Measurements from ENCODE around the gene CACNG4.

CACNG4 gene

GRCh38 chr17:67067571-67068482 lies 103.3 kb downstream of the CACNG4 start:
- no peak for DNase-seq

DNA sequence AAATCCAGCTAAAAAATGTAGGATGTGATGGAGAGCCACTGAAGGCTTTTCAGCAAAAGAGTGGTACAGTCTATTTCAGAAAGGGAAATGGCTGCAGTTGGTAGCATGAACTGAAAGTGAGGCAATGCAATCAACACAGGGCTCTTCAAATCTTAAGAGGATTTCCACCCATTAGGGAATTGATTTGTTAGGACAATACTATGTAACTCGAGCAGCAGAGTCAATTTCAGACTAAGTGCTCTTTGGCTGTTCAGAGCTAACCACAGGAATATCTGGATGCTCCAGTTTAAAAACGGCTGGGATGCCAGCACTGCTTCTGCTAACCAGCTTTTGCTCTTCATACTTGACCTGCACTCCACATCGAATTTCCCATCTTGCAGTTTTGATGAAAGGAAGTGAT lies 104.5 kb downstream of the CACNG4 start:
- DNase-seq, result no peak

DNA sequence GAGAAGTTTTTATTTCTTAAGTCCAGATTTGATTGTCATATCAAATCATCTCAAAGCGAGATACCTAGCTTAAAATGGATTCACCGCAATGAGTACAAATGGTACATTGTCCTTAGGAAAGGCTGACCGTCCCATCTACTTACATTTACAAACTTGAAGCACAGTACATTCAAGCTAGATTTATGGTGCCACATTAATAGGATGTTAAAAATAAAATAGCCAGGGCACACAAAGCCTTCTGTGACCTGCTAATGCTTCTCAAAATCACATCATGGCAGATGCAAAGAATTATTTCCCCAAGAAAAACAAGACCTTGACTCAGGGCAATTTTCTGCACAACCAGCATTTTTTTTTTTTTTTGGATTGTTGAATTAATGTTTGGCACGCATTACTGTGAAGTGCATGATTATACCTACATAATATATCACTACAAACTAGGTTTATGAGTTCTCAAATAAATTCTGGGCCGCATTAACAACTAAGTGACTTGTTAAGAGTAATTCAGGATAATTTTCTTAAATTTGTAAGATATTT lies 105.2 kb downstream of the CACNG4 start:
- DNase-seq, result no peak

DNA sequence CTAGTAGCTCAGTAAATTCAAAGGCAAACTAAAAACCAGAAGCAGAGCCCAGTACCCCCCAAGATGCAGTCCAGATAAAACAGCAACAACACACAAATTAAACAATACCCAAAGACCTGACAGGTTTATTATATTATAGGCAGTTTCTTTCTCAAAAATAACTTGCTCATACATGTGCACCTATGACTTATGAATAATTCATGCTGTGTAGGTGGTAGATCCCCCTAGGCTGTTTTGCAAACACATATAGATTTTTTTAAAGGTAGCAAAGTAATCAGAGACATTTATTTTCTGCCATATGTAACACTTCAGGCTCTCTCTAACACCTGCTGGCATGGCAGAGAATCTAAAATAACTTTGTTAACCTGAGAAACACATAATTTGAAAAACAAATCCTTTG lies 107.1 kb downstream of the CACNG4 start:
- no peak for DNase-seq

DNA sequence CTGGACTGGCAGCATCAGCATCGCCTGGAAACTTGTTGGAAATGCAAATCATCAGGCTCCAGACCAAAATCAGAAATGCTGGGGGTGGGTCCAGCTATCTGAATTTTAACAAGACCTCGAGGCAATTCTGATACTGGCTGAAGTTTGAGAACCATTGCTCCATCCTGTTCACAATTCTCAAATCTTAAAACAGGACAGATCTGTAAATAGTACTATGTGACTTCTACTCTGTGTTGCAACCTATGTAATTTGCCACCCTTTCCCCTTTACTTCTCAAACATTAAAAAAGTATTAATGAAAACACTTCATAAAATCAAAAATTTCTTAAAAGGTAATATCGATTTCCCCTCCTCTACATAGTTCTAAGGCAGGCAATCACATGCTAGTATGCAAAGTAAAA lies 108.4 kb downstream of the CACNG4 start:
- DNase-seq, result no peak

GRCh38 chr17:67074781-67075180 lies 110.3 kb downstream of the CACNG4 start:
- no peak for DNase-seq

- DNase-seq, result no peak
Observed at GRCh38 chr17:67076290-67076689, 111.8 kb downstream of the CACNG4 start.

GRCh38 chr17:67078292-67078691 lies 113.8 kb downstream of the CACNG4 start:
- DNase-seq, result no peak

GRCh38 chr17:67079491-67079890 lies 115.0 kb downstream of the CACNG4 start:
- DNase-seq, result no peak

- DNase-seq, result no peak
Observed at GRCh38 chr17:67080804-67081203, 116.3 kb downstream of the CACNG4 start.

DNA sequence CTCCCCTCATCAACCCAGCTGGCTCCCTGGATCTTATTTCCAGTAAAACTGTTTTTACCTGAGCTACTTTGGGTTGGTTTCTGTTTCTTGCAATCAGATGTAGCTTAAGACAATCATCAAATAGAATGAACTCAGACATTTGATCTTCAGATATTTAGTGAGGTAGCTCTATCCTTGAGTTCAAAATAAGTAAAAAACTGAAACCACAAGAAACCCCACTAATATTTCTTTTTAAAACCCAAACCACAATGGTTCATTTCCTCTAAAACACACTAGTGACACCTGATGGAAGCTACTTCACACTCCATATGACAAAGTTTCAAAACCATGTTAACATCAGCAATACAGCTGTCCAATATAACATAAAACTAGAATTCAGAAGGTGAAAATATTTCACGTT lies 117.6 kb downstream of the CACNG4 start:
- DNase-seq, result no peak

Measured in activated CD4-positive, alpha-beta T cell treated with anti-CD3 and anti-CD28 coated beads for 4 hours (primary cell).